Spleen (tissue), 11 donors: Measurements from ENCODE around the gene RAD9A. TPM values are rescaled to one million over a fixed set of nuclear protein-coding genes. Genes with fewer than 3 reads are reported as not detected.

ENCODE experiments used
- DNase-seq: peaks from one replicate; pipeline ENCODE4 v3.0.0-alpha.2; 2020
- H3K27ac ChIP-seq, 8 donors: fragments of 200-600 bp; sonication (generic) in 7 of 8; 1 replicate in 4 of 8; 2 replicates in 4 of 8; pipeline versions ENCODE4 v1.5.0 to v1.8.0; 2016 to 2021; ENCODE audit warnings: inconsistent platforms in 4 of 8, mild to moderate bottlenecking in 4 of 8, moderate library complexity in 1 of 8
- H3K27me3 ChIP-seq, 7 donors: fragments of 200-600 bp; sonication (generic) in 6 of 7; replicated peaks in 1 of 7; 1 replicate in 4 of 7; 2 replicates in 3 of 7; pipeline versions ENCODE4 v1.5.0 to v1.8.0; 2016 to 2021; ENCODE audit warnings: inconsistent platforms in 3 of 7, mild to moderate bottlenecking in 1 of 7
- H3K36me3 ChIP-seq, 6 donors: fragments of 200-600 bp; sonication (generic) in 5 of 6; 1 replicate in 4 of 6; 2 replicates in 2 of 6; pipeline versions ENCODE4 v1.5.0 to v1.8.0; 2016 to 2021; ENCODE audit warnings: inconsistent platforms in 2 of 6
- H3K4me1 ChIP-seq, 6 donors: fragments of 200-600 bp; sonication (generic) in 5 of 6; 1 replicate in 3 of 6; 2 replicates in 3 of 6; pipeline versions ENCODE4 v1.5.0 to v1.8.0; 2016 to 2021; ENCODE audit warnings: inconsistent platforms in 3 of 6
- H3K4me3 ChIP-seq, 8 donors: fragments of 200-600 bp; sonication (generic) in 7 of 8; 1 replicate in 4 of 8; 2 replicates in 4 of 8; pipeline versions ENCODE4 v1.5.0 to v1.8.0; 2016 to 2021; ENCODE audit warnings: inconsistent platforms in 4 of 8, mild to moderate bottlenecking in 4 of 8, moderate library complexity in 2 of 8
- H3K9me3 ChIP-seq, 8 donors: fragments of 200-600 bp; sonication (generic) in 7 of 8; 1 replicate in 4 of 8; 2 replicates in 4 of 8; pipeline versions ENCODE4 v1.5.0 to v1.8.0; 2016 to 2021; ENCODE audit warnings: inconsistent platforms in 4 of 8
- CTCF ChIP-seq, 11 experiments: fragments of 200-600 bp in 7 of 11; fragments of 450-650 bp in 4 of 11; sonication (generic) in 4 of 11; IDR thresholded peaks in 8 of 11; conservative IDR thresholded peaks in 3 of 11; 1 replicate in 7 of 11; 2 replicates in 4 of 11; pipeline versions ENCODE4 v1.4.0 to v1.8.0; 2016 to 2021; ENCODE audit warnings: antibody characterized with exemption in 11 of 11, inconsistent platforms in 4 of 11, mild to moderate bottlenecking in 1 of 11
- POLR2A ChIP-seq, 3 donors: fragments of 450-650 bp; IDR thresholded peaks; one replicate each; pipeline ENCODE4 v1.5.1; 2017; ENCODE audit warnings: antibody characterized with exemption in 3 of 3, mild to moderate bottlenecking in 1 of 3
- POLR2AphosphoS5 ChIP-seq, 3 donors: sonication (generic); formaldehyde crosslinking; IDR thresholded peaks; one replicate each; pipeline ENCODE4 v1.5.1; 2017; ENCODE audit warnings: antibody characterized with exemption in 3 of 3
- WGBS, 5 donors: extraction: QIAGEN DNeasy Blood & Tissue Kit in 3 of 5; methylation state at CpG; one replicate each; pipeline versions ENCODE4 v1.1.5 to v1.1.7; 2013 to 2018; 5-methylcytosine and 5-hydroxymethylcytosine counted together
- intact Hi-C: fragments of 100-400 bp; cut with DNase I; formaldehyde crosslinking; loops from one replicate; pipeline ENCODE4 v1.15.0; 2023; ENCODE audit warnings: low total_unique reads
- polyA plus RNA-seq, 3 donors: library from polyadenylated mRNA; stranded (reverse); fragments of 200-250 nt; gene quantifications; one replicate each; pipeline ENCODE4 v1.2.1, GENCODE V29; 2013
- total RNA-seq, 7 donors: library from RNA; depleted of rRNA in 3 of 7; stranded (reverse); fragments of >200 nt in 3 of 7; fragmentation: NEBNext Ultra II Directional in 4 of 7; extraction: Animal tissue kit (Norgen Biotek cat#: 25700) in 4 of 7; gene quantifications; one replicate each; pipeline versions ENCODE4 v1.1.0 to v1.2.1, GENCODE V29; 2016 to 2021
- donor health status: healthy with polysubstance abuse.
- donor health status: DM: no; HTN: no; CAD: no; lungs with moderate emphysema.
- donor health status: DM: no; HTN: no; CAD: no.
- donor health status: Bipolar disorder and iron deficiency.
- donor health status: healthy.
- donor health status: DM: no; HTN: no; CAD: no.
- donor health status: DM: yes; HTN: yes; CAD: no.

The RAD9A gene
- total and polyA plus RNA-seq, 10 donors, result 18.2 to 44.8 (median 30.1) TPM

- WGBS, 5 donors, result 70 to 88% (median 81%) methylated on average over 5 to 6 of the region's 6 CpGs
- no peak for DNase-seq
- Histone ChIP-seq H3K27ac (peak overlapping the region in 4 of 8 donors; percentile 26 to 75 (median 58)), H3K4me1 (peaks cover 34 to 90% (median 64%) of the 10 kb centered on the region in 6 donors), H3K9me3 (no peaks in the 10 kb centered on the region), H3K36me3 (peaks cover 0 to 77% (median 51%) of the 10 kb centered on the region in 6 donors), H3K27me3 (no peaks in the 10 kb centered on the region), H3K4me3 (no peak overlapping the region)
- TF ChIP-seq POLR2A (IDR thresholded peaks at IDR 0.05) (no peak), CTCF (IDR thresholded peaks at IDR 0.05 in 8 of 11, conservative IDR thresholded peaks at IDR 0.05 in 3 of 11) (no peak), POLR2AphosphoS5 (IDR thresholded peaks at IDR 0.05) (no peak)
- intact Hi-C loops, result loop anchor here (5.0 kb wide), 1 partner anchor 110 kb away; the partner anchor contains the start of genes CDK2AP2 and PITPNM1
Measured at GRCh38 chr11:67397536-67397935, 5.8 kb downstream of the RAD9A start.

GRCh38 chr11:67397986-67398660, 6.3 kb downstream of the RAD9A start:
- Histone ChIP-seq H3K4me3 (no peak overlapping the region), H3K27me3 (no peaks in the 10 kb centered on the region), H3K4me1 (peaks cover 37 to 90% (median 66%) of the 10 kb centered on the region in 6 donors), H3K9me3 (no peaks in the 10 kb centered on the region), H3K36me3 (peaks cover 0 to 77% (median 51%) of the 10 kb centered on the region in 6 donors), H3K27ac (peak overlapping the region in 1 of 8 donors; percentile 60)
- WGBS, 5 donors, result 82 to 92% (median 86%) methylated on average over 19 to 24 of the region's 24 CpGs
- no peak for DNase-seq
- intact Hi-C loops, result loop anchor here (5.0 kb wide), 1 partner anchor 109 kb away; the partner anchor contains the start of genes CDK2AP2 and PITPNM1
- no peak for TF ChIP-seq POLR2A (IDR thresholded peaks at IDR 0.05)
- no peak for TF ChIP-seq CTCF (IDR thresholded peaks at IDR 0.05 in 8 of 11, conservative IDR thresholded peaks at IDR 0.05 in 3 of 11)
- no peak for TF ChIP-seq POLR2AphosphoS5 (IDR thresholded peaks at IDR 0.05)

GRCh38 chr11:67398661-67399563, 7.1 kb downstream of the RAD9A start:
- TF ChIP-seq POLR2AphosphoS5 (IDR thresholded peaks at IDR 0.05) (peak in 2 of 3 donors; percentile 15 to 50), POLR2A (IDR thresholded peaks at IDR 0.05) (no peak), CTCF (IDR thresholded peaks at IDR 0.05 in 8 of 11, conservative IDR thresholded peaks at IDR 0.05 in 3 of 11) (no peak)
- intact Hi-C loops, result loop anchor here (5.0 kb wide), 1 partner anchor 108 kb away; the partner anchor contains the start of genes CDK2AP2 and PITPNM1
- Histone ChIP-seq H3K27me3 (no peaks in the 10 kb centered on the region), H3K27ac (peak overlapping the region in 3 of 8 donors; percentile 96 to 99 (median 98)), H3K4me1 (peaks cover 42 to 90% (median 68%) of the 10 kb centered on the region in 6 donors), H3K4me3 (peak overlapping the region in 1 of 8 donors; percentile 88), H3K36me3 (peaks cover 0 to 69% (median 51%) of the 10 kb centered on the region in 6 donors), H3K9me3 (no peaks in the 10 kb centered on the region)
- whole genome bisulfite sequencing, 5 donors, result 69 to 90% (median 85%) methylated on average over 6 to 31 of the region's 31 CpGs
- peak; percentile 80 for DNase-seq
